GM19467 (cell line): ENCODE measurements around the gene SLC16A3.

Source experiments
- ATAC-seq: cut with Tn5 transposase; IDR thresholded peaks from one replicate; pipeline ENCODE4 v1.9.1; 2021; ENCODE audit warnings: mild to moderate bottlenecking, moderate library complexity; ENCODE audit not compliant: unreplicated experiment

The SLC16A3 gene

DNA sequence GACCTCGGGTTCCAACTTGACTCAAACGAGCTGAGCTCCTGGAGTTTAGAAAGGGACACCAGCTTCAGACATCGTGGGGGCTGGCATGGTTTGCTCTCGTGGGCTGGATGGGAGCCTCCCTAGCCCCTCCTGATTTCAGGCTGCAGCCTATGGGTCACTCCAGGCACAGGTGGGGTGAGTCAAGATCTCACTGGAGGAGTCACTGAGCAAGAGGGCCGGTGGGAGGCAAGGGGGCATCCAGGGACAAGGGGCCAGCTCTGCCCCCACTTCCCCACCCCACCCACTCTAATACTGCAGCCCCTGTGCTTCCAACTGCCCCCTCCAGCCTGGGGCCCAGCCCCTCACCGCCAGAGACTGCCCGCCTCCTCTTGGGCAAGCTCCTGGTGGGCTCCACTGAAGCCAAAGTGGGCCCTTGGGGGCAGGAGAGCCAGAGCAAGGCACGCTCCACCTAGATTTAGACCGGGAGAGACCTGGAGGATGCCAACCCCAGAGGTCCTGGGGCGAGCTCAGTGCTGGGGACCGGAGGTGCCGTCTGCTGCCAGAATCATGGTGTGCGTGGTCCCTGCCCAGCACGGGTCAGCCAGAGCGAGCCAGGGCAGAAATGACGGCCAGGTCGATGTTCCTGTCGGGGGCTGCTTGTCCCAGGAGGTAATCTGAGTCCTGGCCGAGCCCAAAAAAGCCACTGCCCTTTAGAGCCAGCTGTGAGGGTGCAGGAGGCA, 6.4 kb downstream of the SLC16A3 start:
- no peak for ATAC-seq

DNA sequence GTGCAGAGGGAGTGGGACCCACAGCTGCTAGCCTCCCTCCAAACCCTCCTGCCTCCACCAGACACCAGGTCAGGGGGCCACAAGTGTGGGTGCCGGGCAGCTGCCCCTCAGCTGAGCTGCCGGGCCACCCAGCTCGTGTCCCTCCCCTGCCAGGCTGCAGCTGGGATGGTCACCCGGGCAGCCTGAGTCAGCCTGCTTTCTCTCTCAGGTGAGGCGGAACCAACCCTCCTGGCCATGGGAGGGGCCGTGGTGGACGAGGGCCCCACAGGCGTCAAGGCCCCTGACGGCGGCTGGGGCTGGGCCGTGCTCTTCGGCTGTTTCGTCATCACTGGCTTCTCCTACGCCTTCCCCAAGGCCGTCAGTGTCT, 6.9 kb downstream of the SLC16A3 start:
- no peak for ATAC-seq

DNA sequence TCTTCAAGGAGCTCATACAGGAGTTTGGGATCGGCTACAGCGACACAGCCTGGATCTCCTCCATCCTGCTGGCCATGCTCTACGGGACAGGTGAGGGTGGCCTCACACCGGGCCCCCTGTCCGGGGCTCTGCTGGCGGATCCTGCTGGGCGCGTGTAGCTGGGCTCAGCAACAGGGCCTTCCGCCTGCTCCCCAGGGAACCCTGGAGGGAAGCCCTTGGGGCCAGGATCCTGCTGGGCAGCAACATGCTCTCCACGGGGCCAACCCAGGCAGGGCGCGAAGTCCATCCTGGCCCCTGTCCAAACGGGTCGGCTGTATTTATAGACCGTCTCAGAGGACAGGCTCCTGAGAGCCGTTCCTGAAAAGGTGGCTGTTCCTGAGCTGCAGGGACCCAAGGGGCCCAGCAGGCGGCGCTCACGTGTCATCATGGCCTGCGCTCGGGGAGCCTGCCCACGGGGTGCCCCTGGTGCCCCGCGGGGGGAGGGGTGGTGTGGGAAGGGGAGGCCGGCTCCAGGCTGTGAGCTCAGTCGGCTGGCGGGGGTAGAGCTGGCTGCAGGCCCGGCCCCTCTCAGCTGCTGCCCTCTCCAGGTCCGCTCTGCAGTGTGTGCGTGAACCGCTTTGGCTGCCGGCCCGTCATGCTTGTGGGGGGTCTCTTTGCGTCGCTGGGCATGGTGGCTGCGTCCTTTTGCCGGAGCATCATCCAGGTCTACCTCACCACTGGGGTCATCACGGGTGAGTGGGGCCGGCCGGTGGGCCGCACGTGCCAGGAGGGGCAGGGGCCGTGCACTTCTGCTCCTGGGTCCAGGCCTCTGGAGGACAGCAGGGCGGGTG, 7.5 kb downstream of the SLC16A3 start:
- ATAC-seq: no peak

DNA sequence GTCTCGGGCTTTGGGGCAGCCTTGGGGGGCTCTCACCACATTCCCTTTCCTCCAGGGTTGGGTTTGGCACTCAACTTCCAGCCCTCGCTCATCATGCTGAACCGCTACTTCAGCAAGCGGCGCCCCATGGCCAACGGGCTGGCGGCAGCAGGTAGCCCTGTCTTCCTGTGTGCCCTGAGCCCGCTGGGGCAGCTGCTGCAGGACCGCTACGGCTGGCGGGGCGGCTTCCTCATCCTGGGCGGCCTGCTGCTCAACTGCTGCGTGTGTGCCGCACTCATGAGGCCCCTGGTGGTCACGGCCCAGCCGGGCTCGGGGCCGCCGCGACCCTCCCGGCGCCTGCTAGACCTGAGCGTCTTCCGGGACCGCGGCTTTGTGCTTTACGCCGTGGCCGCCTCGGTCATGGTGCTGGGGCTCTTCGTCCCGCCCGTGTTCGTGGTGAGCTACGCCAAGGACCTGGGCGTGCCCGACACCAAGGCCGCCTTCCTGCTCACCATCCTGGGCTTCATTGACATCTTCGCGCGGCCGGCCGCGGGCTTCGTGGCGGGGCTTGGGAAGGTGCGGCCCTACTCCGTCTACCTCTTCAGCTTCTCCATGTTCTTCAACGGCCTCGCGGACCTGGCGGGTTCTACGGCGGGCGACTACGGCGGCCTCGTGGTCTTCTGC, 8.4 kb downstream of the SLC16A3 start:
- no peak for ATAC-seq

DNA sequence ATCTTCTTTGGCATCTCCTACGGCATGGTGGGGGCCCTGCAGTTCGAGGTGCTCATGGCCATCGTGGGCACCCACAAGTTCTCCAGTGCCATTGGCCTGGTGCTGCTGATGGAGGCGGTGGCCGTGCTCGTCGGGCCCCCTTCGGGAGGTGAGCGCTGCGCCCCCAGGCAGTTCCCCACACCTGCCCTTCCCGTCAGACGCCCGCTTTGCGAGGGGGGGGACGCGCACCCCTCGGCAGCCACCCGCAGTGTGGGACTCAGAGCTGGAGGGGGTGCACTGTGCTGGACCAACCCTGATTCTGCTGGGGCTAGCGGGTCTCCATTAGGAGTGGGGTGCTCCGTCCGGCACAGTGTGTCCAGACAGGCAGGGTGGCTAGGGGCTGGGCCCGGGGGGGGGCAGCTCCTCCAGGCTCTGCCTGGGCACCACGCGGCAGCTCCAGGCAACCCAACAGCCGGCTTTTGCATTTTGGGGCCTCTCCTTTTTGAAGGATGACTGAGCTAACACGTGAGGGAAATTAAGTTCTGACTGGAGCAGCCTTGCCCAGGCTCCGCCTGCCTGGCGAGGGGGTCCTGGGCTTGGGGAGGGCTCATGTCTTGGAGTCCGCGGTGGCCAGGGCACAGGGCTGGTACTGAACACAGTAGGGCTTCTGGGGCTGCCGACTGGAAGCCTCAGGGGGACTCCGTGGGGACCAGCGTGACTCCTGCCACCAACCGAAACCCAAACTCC, 9.1 kb downstream of the SLC16A3 start:
- ATAC-seq: no peak

DNA sequence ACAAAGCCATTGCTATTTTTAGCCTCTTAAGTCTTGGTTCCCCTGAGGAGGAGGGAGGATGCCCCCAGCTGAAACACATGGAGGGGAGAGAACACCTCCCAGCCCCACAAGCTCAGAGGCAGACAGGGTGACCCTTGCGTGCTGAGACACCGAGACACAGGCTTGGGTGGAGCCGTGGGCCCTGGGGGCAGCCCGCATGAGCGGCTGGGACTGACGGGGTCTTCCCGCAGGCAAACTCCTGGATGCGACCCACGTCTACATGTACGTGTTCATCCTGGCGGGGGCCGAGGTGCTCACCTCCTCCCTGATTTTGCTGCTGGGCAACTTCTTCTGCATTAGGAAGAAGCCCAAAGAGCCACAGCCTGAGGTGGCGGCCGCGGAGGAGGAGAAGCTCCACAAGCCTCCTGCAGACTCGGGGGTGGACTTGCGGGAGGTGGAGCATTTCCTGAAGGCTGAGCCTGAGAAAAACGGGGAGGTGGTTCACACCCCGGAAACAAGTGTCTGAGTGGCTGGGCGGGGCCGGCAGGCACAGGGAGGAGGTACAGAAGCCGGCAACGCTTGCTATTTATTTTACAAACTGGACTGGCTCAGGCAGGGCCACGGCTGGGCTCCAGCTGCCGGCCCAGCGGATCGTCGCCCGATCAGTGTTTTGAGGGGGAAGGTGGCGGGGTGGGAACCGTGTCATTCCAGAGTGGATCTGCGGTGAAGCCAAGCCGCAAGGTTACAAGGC, 9.8 kb downstream of the SLC16A3 start:
- no peak for ATAC-seq

DNA sequence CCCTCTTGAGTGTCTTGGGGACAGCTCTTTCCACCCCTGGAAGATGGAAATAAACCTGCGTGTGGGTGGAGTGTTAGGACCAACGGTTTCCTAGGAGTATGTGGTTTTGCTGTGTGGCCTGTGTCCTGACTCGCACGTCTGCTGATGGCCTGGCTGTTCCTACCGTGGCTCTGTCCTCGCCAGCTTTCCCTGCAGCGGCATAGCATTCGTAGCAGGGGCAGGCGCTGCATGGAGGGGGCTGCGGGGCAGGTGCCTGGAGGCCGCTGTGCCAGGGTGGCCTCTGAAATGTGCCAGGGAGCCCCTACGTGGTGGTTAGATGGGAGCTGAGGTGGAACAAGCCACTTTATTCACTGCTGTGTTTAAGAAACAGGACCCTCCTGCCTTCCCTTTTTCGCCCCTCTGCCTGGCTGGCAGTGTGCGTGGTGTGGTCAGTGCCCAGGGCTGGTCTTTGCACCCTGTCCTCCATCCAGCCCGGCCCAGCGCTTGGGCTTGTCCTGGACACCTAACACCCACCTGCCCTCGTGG, 10.6 kb downstream of the SLC16A3 start:
- ATAC-seq: no peak

DNA sequence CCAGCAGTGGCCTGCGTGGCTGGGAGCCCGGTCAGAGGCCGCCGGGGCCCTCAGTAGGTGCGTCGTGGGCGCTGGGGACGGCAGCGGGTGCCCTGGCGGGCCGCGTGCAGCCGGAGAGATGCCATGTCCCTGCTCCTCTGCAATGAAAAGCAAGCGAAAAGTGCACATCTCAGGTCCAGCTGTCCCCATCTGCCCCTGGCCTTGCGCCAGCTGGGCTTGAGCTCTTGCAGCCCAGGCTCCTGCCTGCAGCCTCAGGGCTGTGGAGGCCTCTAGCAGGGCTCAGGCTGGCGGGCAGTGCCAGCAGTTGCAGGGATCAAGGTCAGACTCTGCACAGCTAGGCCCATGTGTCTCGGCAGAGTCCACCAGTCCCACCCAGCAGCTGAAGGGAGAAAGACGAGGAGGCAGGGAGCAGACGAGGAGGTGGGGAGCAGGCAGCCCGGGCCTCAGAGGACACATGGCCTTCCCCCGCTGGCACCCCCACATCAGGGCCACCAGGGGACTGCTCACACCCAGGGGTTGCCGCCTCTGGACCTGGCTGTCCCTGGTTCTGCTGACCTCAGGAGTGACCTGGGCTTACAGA, 11.2 kb downstream of the SLC16A3 start:
- no peak for ATAC-seq

DNA sequence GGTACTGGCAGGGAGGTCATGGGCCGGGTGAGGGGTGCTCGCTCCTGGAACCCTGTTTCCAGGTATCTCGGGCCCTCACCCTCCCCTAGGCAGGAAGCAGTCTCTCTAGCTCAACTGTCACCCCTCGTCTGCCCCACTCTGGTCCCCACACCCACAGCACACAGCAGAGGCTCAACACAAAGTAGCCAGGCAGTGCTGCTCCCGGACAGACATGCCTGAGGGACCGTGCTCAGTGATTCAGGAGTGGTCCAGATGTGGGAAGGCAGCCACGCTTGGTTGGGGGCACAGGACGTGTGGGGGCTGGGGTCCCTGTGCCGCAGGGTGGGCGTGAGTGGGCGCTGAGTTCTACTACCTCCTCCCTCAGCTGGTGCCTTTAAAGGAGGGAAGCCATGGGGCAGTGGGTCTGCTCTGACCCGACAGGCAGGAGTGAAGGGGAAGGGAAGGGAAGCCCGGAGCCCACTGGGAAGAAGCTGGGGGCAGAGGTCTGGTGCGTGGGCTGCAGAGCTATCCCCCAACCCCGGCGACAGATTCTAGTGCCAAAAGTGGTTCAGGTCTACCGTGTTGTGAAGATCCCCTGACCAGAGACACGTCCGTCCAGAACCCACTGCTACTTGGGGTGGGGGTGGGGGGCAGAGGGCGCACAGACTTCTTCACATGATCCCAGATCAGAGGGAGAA, 11.8 kb downstream of the SLC16A3 start:
- ATAC-seq: no peak

DNA sequence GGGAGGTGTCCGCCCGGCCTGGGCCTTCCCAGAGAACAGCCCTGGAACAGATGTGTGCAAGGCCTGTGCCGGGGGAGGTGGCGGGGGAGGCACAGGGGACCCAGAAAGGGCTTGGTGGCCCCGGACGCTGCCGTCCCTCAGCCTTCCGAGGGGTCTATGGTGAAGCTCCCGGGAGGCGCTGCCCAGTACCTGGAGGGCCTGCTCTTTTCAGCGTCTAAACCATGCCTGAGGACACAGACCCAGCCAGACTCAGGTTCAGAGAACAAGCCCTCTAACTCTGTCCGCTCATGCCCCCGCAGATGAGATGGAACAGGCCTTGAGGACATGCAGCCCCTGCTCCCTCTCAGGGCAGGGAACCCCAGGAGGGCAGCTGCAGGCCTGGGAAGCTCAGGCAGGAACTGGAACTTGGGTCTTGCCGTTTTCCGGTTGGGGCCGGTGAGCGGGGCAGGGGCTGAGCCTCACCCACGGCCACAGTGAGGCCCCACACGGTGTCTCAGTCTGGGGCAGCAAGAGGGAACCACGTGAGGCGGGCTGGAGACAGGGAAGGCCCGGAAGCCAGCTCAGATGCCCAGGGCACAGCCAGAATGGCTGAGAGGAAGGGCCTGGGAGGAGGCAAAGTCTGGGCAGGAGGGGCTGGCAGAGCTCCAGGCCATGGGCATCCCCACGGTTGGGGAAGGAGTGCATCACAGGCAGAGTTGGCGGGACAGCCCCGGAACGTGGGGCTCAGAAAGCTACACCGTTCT, 12.5 kb downstream of the SLC16A3 start:
- no peak for ATAC-seq

DNA sequence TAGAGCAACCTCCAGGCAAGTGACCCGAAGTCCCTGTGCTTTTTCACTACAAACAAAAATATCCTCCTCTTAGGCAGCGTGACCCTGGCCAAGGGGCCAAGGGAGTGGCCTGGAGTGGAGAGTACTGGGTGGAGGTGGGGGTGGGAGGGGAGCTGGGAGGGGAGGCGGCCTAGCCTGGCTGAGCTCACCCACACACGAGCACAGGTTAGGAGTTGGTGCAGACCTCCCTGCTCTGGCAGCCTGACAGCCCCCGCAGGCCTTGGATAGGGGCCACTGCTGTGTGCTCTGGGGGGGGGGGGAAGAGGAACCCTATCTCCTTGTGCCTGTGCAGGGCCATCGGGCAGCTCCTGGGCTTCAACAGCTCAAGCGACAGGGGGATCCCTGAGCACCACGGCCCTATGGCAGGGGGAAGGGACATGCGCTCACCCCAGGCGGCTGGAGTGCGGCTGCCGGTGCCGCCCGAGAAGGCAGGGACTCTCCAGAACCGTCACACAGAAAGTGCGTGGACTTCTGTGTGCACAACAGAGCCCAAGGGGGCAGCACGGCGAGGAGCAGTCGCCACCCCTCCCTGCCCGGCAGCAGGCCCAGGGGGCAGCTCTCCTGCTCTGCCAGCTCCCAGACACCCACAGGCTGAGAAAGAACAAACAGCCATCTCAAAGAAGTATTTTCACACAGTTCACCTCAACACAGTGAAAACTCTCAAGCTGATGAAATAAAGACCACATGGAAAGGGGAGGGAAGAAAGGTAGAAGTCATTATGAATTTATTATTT, 13.3 kb downstream of the SLC16A3 start:
- no peak for ATAC-seq

DNA sequence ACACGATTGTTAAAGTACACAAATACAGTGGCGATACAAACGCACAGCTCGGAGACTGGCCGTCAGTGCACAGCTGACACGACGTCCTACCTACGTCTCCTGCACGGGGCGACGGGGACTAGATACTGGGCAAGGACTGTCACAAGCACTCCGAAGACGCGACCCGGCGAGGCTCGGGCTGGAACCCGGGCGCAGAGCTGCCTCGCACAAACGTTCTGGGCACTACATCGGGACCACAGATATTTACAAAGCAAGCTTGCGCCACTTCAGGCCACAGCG, 13.8 kb downstream of the SLC16A3 start:
- no peak for ATAC-seq

DNA sequence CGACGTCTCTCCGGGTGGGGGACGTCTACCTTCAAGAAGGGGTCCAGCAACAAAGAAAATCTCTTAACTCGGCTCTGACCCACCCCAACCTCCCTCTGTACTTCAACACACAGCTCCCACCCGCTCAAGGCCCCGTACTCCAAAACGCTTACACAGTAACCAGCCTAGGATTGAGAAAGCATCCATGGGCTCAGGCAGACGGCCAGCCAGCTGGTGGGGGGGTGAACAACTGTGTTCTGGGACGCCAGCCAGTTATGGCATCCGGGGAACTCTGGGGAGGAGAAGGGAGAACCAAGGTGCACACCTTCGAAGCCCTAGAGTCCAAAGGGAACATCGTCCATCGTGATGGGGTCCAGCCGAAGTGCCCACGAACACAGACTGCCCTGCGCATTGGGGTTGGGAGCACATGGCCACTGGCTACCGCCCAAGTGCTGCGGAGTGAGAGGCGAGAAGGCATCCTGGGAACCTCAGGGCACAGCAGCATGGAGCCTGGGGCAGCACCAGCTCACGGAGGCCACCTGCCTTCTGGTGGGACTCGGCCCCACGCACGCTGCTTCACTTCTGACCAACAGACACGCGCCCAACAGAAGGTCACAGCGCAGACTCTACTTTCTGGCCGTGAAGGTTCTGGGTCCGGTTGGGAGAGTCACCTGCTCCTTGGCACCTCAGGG, 14.3 kb downstream of the SLC16A3 start:
- no peak for ATAC-seq

DNA sequence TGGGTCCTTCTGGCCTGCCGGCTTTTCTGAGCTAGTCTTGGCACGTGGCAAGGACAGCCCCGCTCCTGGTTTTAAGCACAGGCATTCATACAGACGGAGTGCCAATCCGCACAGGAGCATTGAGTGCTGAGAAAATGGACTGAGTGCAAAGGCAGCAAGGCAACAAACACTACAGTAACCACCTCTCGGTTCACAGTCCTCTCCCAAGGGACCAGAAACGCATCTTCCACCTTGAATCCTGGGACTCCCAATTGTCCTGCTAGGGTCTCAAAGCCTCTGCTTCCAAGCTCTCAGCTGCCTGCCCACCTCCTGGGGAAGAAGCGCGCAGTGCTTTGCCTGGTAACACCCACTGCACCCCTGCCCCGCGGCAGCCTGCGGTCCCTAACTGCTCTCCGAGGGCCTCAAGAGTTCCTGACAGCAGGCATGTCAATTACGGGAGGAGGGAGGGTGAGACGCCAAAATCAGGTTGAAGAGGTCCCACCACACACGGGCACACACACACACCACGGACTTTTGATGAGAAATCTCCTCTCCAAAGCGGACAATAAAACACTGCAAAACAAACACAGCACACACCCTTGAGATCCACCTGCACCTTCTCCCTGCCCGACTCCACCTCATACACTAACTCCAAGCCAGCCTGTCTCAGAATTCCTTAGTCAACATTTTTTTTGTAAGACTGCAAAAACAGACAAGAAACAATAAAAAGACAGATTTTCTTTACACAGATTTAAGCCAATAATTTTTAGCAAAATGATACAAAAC, 15.0 kb downstream of the SLC16A3 start:
- no peak for ATAC-seq

DNA sequence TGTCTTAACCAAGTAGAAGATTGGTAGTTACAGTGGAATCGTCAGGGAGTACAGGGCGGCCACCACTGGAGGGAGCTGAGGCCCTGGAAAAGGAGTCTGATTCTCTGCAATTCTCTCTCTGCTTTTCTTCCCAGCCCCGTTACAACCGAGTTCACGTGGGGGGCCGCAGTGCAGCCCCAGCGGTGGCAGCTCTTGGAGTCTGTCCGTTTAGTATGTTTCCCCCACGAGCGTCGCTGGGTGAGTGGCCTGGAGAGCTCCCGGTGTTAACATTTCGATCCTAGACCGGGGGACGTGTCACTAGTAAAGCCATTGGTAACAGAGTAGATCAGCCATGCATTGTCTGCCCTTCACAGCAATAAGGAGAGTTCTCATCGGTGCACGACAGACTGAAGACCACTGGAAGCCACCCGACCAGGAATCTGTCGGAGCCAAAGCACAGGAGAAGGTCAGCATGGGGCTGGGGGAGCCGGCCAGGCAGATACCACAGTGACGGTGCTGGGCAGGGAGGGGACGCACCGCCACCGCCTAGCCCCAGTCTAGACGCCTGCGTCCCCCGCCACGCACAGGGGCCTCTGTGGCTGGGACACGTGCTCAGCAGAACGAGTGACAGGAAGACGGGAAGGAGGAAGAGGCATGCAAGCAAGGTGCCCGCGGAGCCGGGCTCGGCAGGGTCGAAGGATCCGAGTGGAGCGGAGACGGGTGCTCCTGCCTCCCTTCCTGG, 15.7 kb downstream of the SLC16A3 start:
- no peak for ATAC-seq
